HG03575 (cell line): Measurements from ENCODE around the gene FAM83C.

Experiments
- ATAC-seq: cut with Tn5 transposase; IDR thresholded peaks from one replicate; pipeline ENCODE4 v1.9.1; 2021; ENCODE audit not compliant: unreplicated experiment, insufficient number of reproducible peaks, low FRiP score; ENCODE audit errors: extremely low read depth

FAM83C gene

GRCh38 chr20:35302421-35303335 is 10.5 kb upstream of the FAM83C start:
- no peak for ATAC-seq

- ATAC-seq: no peak
Observed at GRCh38 chr20:35301426-35301825, 9.2 kb upstream of the FAM83C start.

- ATAC-seq: no peak
Observed at GRCh38 chr20:35300469-35301262, 8.4 kb upstream of the FAM83C start.

- no peak for ATAC-seq
Observed at GRCh38 chr20:35299780-35300179, 7.6 kb upstream of the FAM83C start.

GRCh38 chr20:35298264-35298663 is 6.0 kb upstream of the FAM83C start:
- ATAC-seq: no peak

GRCh38 chr20:35297740-35298139 is 5.5 kb upstream of the FAM83C start:
- ATAC-seq: no peak

GRCh38 chr20:35297155-35297554 is 4.9 kb upstream of the FAM83C start:
- no peak for ATAC-seq

GRCh38 chr20:35296101-35296554 is 3.9 kb upstream of the FAM83C start:
- no peak for ATAC-seq

GRCh38 chr20:35295674-35296073 is 3.4 kb upstream of the FAM83C start:
- ATAC-seq: no peak

GRCh38 chr20:35295058-35295457 is 2.8 kb upstream of the FAM83C start:
- no peak for ATAC-seq

- no peak for ATAC-seq
Observed at GRCh38 chr20:35294293-35294685, 2.1 kb upstream of the FAM83C start.

GRCh38 chr20:35293303-35294292 is 1.4 kb upstream of the FAM83C start:
- no peak for ATAC-seq

GRCh38 chr20:35292504-35293285 is 470 bp upstream of the FAM83C start:
- no peak for ATAC-seq

- ATAC-seq: no peak
Observed at GRCh38 chr20:35290887-35291417, 1.3 kb downstream of the FAM83C start.

GRCh38 chr20:35290186-35290886 is 1.9 kb downstream of the FAM83C start:
- ATAC-seq: no peak

- no peak for ATAC-seq
Observed at GRCh38 chr20:35288325-35289060, 3.7 kb downstream of the FAM83C start.
